ENCODE data around the gene DHDH. TPM values are rescaled to one million over a fixed set of nuclear protein-coding genes. Genes with fewer than 3 reads are reported as not detected.

The DHDH gene
- total and polyA plus RNA-seq, 2 of the 13 experiments (the other 11 are each of a cell fraction or from before 2014, with no cell fraction given): 0.13 to 0.91 TPM

DNA sequence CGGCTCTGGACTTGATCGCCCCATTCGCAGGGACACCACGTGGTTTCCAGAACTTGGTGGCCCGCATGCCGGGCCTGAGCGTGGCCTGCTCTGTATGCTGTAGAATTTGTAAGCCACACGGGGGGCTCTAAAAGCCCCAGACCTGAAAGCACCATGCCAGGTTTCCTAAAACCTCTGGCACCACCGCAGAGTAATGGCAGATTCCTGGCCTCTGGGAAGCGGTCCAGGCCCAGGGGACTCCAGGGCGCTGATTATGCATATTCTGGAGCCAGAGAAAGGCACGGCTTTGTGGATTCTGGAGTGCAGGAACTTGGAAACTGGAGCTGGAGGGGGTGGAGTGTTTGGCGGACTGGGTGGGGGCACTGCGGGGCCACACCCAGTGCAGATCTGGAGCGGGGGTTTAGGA is 35.3 kb downstream of the DHDH start:
- in situ Hi-C loops (cut with HindIII; ENCODE audit: extremely low pct_ligation_motif_present, low pct_unique_long_range_greater_than_20kb): no loop called here
- H2AFZ ChIP-seq (ENCODE audit: low read length): no peak overlapping the region
- ChIA-PET POLR2A (interaction anchor here (1.0 to 5.6 kb wide), 7 partner anchors 9 to 181 kb away, joined by 4 to 153 read pairs (median 12); partner anchors contain the start of genes BAX, DHDH, GYS1 and PPP1R15A), CTCF (ENCODE audit: low intra/inter-chr PET ratio, low total read pairs) (no interaction called here)
- no peak overlapping the region for H3K9ac ChIP-seq (ENCODE audit: insufficient read depth, low read depth, low read length)
- peaks cover 5 to 28% of the 10 kb centered on the region in 2 experiments for H3K36me3 ChIP-seq (replicated peaks in 1 of 2; ENCODE audit: control insufficient read depth in 1 of 2, insufficient read depth in 2 of 2, low read length in 2 of 2)
- peak overlapping the region; percentile 86 for H3K27ac ChIP-seq (ENCODE audit: extremely low read length, insufficient read depth, low read length)
- intact Hi-C loops (cut with micrococcal nuclease; ENCODE audit: unreplicated experiment): loop anchor here (1.0 to 10.0 kb wide), 3 partner anchors 23 to 184 kb away; partner anchors contain the start of gene PPP1R15A
- peaks cover 24% of the 10 kb centered on the region for H3K4me1 ChIP-seq (ENCODE audit: insufficient read depth, low read length)
- H3K79me2 ChIP-seq (ENCODE audit: insufficient read depth, low read length): peaks cover 25% of the 10 kb centered on the region
- H3K9me3 ChIP-seq (ENCODE audit: low read length): no peaks in the 10 kb centered on the region
- no peaks in the 10 kb centered on the region; a peak in 1 of 5 replicates for H3K27me3 ChIP-seq (ENCODE audit: control insufficient read depth in 1 of 2, insufficient read depth in 2 of 2, low read length in 2 of 2)
- no peak overlapping the region for H3K4me3 ChIP-seq (replicated peaks in 1 of 3; ENCODE audit: insufficient read depth in 1 of 3, low read depth in 2 of 3, low read length in 3 of 3)
- BruUV-seq (replicated peaks): no TSS peak
- WGBS (ENCODE audit: low lambda C conversion rate): 100% methylated on average over 4 of the region's 15 CpGs
- FAIRE-seq: no peak
- TF ChIP-seq MAFK (conservative IDR thresholded peaks at IDR 0.05 in 1 of 2, IDR thresholded peaks at IDR 0.05 in 1 of 2; ENCODE audit: low read length in 2 of 2): peak; percentile 52 to 69; a peak in 3 of 4 replicates
- no peak for TF ChIP-seq ELF4 (CRISPR knock-in tag; IDR thresholded peaks at IDR 0.05; ENCODE audit: borderline replicate concordance)
- TF ChIP-seq, protein P1, sequence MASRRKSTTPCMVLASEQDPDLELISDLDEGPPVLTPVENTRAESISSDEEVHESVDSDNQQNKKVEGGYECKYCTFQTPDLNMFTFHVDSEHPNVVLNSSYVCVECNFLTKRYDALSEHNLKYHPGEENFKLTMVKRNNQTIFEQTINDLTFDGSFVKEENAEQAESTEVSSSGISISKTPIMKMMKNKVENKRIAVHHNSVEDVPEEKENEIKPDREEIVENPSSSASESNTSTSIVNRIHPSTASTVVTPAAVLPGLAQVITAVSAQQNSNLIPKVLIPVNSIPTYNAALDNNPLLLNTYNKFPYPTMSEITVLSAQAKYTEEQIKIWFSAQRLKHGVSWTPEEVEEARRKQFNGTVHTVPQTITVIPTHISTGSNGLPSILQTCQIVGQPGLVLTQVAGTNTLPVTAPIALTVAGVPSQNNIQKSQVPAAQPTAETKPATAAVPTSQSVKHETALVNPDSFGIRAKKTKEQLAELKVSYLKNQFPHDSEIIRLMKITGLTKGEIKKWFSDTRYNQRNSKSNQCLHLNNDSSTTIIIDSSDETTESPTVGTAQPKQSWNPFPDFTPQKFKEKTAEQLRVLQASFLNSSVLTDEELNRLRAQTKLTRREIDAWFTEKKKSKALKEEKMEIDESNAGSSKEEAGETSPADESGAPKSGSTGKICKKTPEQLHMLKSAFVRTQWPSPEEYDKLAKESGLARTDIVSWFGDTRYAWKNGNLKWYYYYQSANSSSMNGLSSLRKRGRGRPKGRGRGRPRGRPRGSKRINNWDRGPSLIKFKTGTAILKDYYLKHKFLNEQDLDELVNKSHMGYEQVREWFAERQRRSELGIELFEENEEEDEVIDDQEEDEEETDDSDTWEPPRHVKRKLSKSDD (CRISPR knock-in tag; IDR thresholded peaks at IDR 0.05; ENCODE audit: low read depth): no peak
- TF ChIP-seq ZNF773 (CRISPR knock-in tag; IDR thresholded peaks at IDR 0.05; ENCODE audit: borderline replicate concordance): no peak
- TF ChIP-seq, protein P2, sequence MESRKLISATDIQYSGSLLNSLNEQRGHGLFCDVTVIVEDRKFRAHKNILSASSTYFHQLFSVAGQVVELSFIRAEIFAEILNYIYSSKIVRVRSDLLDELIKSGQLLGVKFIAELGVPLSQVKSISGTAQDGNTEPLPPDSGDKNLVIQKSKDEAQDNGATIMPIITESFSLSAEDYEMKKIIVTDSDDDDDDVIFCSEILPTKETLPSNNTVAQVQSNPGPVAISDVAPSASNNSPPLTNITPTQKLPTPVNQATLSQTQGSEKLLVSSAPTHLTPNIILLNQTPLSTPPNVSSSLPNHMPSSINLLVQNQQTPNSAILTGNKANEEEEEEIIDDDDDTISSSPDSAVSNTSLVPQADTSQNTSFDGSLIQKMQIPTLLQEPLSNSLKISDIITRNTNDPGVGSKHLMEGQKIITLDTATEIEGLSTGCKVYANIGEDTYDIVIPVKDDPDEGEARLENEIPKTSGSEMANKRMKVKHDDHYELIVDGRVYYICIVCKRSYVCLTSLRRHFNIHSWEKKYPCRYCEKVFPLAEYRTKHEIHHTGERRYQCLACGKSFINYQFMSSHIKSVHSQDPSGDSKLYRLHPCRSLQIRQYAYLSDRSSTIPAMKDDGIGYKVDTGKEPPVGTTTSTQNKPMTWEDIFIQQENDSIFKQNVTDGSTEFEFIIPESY (CRISPR knock-in tag; IDR thresholded peaks at IDR 0.05): no peak
- no peak for TF ChIP-seq KDM6A (CRISPR knock-in tag; IDR thresholded peaks at IDR 0.05; ENCODE audit: low read depth)
- TF ChIP-seq, protein P3, sequence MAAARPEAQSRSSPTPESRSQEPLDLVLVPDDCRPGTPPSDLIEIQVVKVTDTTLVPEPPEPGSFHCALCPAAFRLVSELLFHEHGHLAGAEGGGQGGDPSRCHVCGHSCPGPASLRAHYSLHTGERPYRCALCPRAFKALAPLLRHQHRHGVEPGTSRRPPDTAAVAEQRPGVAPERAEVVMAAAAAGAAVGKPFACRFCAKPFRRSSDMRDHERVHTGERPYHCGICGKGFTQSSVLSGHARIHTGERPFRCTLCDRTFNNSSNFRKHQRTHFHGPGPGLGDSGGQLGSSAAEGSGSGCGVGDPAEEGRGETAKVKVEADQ (CRISPR knock-in tag; IDR thresholded peaks at IDR 0.05; ENCODE audit: borderline replicate concordance): no peak
- TF ChIP-seq, protein P4, sequence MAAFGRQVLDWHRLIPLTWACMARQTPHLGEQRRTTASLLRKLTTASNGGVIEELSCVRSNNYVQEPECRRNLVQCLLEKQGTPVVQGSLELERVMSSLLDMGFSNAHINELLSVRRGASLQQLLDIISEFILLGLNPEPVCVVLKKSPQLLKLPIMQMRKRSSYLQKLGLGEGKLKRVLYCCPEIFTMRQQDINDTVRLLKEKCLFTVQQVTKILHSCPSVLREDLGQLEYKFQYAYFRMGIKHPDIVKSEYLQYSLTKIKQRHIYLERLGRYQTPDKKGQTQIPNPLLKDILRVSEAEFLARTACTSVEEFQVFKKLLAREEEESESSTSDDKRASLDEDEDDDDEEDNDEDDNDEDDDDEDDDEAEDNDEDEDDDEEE (CRISPR knock-in tag; IDR thresholded peaks at IDR 0.05): no peak
- peak; percentile 95 for TF ChIP-seq AGO1 (IDR thresholded peaks at IDR 0.05; ENCODE audit: low read depth, low read length, poor library complexity, severe bottlenecking)
- peak; percentile 33; the same call in 1 of the 2 replicates for TF ChIP-seq MAFF (IDR thresholded peaks at IDR 0.05; ENCODE audit: low read depth, low read length)
- peak; percentile 1 for ATAC-seq
- no peak overlapping the region for H3K4me2 ChIP-seq (ENCODE audit: low read depth, low read length)
- peaks cover 33% of the 10 kb centered on the region for H4K20me1 ChIP-seq (ENCODE audit: insufficient read depth, low read length)
- no peak for DNase-seq (ENCODE audit: low spot score)
